ENCODE measurements around the gene CD300H. TPM values are rescaled to one million over a fixed set of nuclear protein-coding genes. Genes with fewer than 3 reads are reported as not detected.
A peak's percentile ranks its signal among the peaks of the same experiment; 100 is the strongest.

Gene CD300H
- total RNA-seq, 5 donors from 2014 or later (not counting 1 experiment from before 2014, with no cell fraction given): not detected

DNA sequence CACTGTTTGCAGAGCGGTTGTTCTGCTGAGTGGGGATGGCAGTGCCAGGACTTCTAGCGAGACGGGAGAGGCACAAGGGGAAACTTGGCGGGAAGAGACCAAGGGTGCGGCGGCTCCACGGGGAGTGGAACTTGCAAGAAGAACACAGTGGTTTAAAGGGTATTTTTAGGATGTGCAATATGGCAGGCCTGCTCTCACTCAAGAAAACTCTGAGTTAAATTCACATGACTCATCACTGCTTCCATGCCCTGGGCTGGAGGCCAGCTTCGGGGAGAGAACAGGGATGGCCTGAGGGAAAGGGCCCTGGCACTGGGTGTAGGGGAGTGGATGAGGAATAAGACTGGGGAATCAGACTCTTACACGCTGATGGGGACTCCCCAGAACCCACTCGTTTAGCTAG lies 38.1 kb upstream of the CD300H start:
- ATAC-seq (replicated peaks in 1 of 4) (no peak), DNase-seq (no peak)
- H3K4me3 ChIP-seq (ENCODE audit: control insufficient read depth in 1 of 2, extremely low read depth in 1 of 2, low read length in 1 of 2): no peak overlapping the region
- peaks cover 10 to 17% (median 14%) of the 10 kb centered on the region in 3 donors for H3K4me1 Mint-ChIP-seq
- peaks cover 7 to 27% of the 10 kb centered on the region in 2 experiments for H3K4me1 ChIP-seq (ENCODE audit: control insufficient read depth in 1 of 2, extremely low read depth in 1 of 2, insufficient read depth in 2 of 2, low read length in 2 of 2)
- no peaks in the 10 kb centered on the region for H3K36me3 ChIP-seq (ENCODE audit: control insufficient read depth in 2 of 2, extremely low read depth in 1 of 2, insufficient read depth in 1 of 2, low read length in 1 of 2)
- no peaks in the 10 kb centered on the region for H3K9me3 ChIP-seq
- H3K27me3 Mint-ChIP-seq: peaks cover 16 to 43% of the 10 kb centered on the region in 2 donors
- H3K27ac Mint-ChIP-seq: no peak overlapping the region
- no peak overlapping the region for H3K4me3 Mint-ChIP-seq
- ChIA-PET CTCF (no interaction called here), POLR2A (interaction anchor here in 1 of 2 donors (0.6 kb wide), 1 partner anchor 13 kb away, joined by 3 read pairs; the partner anchor contains the start of gene CD300LD)
- H3K36me3 Mint-ChIP-seq: no peaks in the 10 kb centered on the region
- no peaks in the 10 kb centered on the region for H3K9me3 Mint-ChIP-seq
- H3K27ac ChIP-seq (ENCODE audit: low read length): no peak overlapping the region
- WGBS (ENCODE audit: insufficient coverage): 93% methylated on average over 3 of the region's 10 CpGs
- H3K27me3 ChIP-seq (replicated peaks in 1 of 2; ENCODE audit: control insufficient read depth in 2 of 2, extremely low read depth in 1 of 2, insufficient read depth in 2 of 2, low read length in 1 of 2): peaks cover 0 to 67% of the 10 kb centered on the region in 2 experiments

DNA sequence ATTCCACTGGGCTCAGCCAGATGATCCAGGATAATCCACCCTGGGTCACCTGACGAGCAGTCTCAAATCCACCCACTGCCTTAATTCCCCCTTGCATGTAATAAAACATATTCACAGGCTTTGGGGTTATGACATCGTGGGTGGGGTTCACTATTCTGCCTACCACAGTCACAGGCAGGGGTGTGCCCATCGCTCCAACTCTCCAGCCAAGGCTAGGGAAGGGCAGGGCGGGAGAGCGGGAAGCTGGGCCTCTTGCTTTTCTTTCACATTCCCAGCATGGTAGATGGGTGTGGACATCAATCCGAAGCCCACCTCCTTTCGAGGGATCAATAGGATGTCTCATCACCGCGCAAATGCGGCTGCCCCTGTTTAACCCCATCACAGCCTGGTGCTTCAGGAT lies 37.5 kb upstream of the CD300H start:
- POLR2A ChIA-PET: interaction anchor here in 1 of 2 donors (0.6 kb wide), 1 partner anchor 12 kb away, joined by 3 read pairs; the partner anchor contains the start of gene CD300LD
- peaks cover 10 to 19% (median 16%) of the 10 kb centered on the region in 3 donors for H3K4me1 Mint-ChIP-seq
- DNase-seq: no peak
- Histone ChIP-seq H3K4me3 (ENCODE audit: control insufficient read depth in 1 of 2, extremely low read depth in 1 of 2, low read length in 1 of 2) (no peak overlapping the region), H3K27ac (ENCODE audit: low read length) (no peak overlapping the region), H3K4me1 (ENCODE audit: control insufficient read depth in 1 of 2, extremely low read depth in 1 of 2, insufficient read depth in 2 of 2, low read length in 2 of 2) (peaks cover 7 to 27% of the 10 kb centered on the region in 2 experiments), H3K9me3 (no peaks in the 10 kb centered on the region), H3K36me3 (ENCODE audit: control insufficient read depth in 2 of 2, extremely low read depth in 1 of 2, insufficient read depth in 1 of 2, low read length in 1 of 2) (no peaks in the 10 kb centered on the region), H3K27me3 (replicated peaks in 1 of 2; ENCODE audit: control insufficient read depth in 2 of 2, extremely low read depth in 1 of 2, insufficient read depth in 2 of 2, low read length in 1 of 2) (peaks cover 0 to 65% of the 10 kb centered on the region in 2 experiments)
- CTCF ChIA-PET: no interaction called here
- no peak for ATAC-seq (replicated peaks in 1 of 4)
- 71% methylated on average over 7 of the region's 10 CpGs for WGBS (ENCODE audit: insufficient coverage)
- H3K27me3 Mint-ChIP-seq: peaks cover 20 to 49% of the 10 kb centered on the region in 2 donors
- H3K27ac Mint-ChIP-seq: no peak overlapping the region
- no peaks in the 10 kb centered on the region for H3K9me3 Mint-ChIP-seq
- no peaks in the 10 kb centered on the region for H3K36me3 Mint-ChIP-seq
- no peak overlapping the region for H3K4me3 Mint-ChIP-seq

DNA sequence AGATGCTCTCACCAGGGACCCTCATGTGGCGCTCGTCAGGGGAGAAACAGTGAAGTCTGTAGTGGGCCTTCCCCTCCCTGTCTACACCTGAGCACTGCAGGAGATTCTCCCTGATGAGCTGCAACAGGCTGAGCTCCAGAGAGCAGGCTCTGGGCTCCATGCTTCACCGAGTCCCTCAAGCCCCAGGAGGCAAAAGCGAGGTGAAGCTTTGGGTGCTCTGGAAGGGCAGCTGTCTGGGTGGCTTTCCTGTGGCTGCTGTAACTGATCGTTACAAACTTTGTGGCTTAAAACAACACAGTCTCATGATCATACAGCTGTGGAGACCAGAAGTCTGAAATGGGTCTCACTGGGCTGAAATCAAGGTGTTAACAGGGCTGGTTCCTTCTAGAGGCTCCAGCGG lies 36.9 kb upstream of the CD300H start:
- H3K4me3 ChIP-seq (ENCODE audit: control insufficient read depth in 1 of 2, extremely low read depth in 1 of 2, low read length in 1 of 2): no peak overlapping the region
- H3K36me3 ChIP-seq (ENCODE audit: control insufficient read depth in 2 of 2, extremely low read depth in 1 of 2, insufficient read depth in 1 of 2, low read length in 1 of 2): no peaks in the 10 kb centered on the region
- no peaks in the 10 kb centered on the region for H3K36me3 Mint-ChIP-seq
- no peaks in the 10 kb centered on the region for H3K9me3 ChIP-seq
- peaks cover 0 to 69% of the 10 kb centered on the region in 2 experiments for H3K27me3 ChIP-seq (replicated peaks in 1 of 2; ENCODE audit: control insufficient read depth in 2 of 2, extremely low read depth in 1 of 2, insufficient read depth in 2 of 2, low read length in 1 of 2)
- H3K4me3 Mint-ChIP-seq: no peak overlapping the region
- CTCF ChIA-PET: no interaction called here
- H3K27ac Mint-ChIP-seq: no peak overlapping the region
- H3K4me1 ChIP-seq (ENCODE audit: control insufficient read depth in 1 of 2, extremely low read depth in 1 of 2, insufficient read depth in 2 of 2, low read length in 2 of 2): peaks cover 8 to 29% of the 10 kb centered on the region in 2 experiments
- H3K9me3 Mint-ChIP-seq: no peaks in the 10 kb centered on the region
- no peak for ATAC-seq (replicated peaks in 1 of 4)
- DNase-seq: no peak
- no peak overlapping the region for H3K27ac ChIP-seq (ENCODE audit: low read length)
- peaks cover 20 to 53% of the 10 kb centered on the region in 2 donors for H3K27me3 Mint-ChIP-seq
- POLR2A ChIA-PET: interaction anchor here in 1 of 2 donors (0.6 kb wide), 1 partner anchor 118 kb away, joined by 3 read pairs; no protein-coding TSS in a partner anchor
- H3K4me1 Mint-ChIP-seq: peaks cover 12 to 24% (median 20%) of the 10 kb centered on the region in 3 donors
- WGBS (ENCODE audit: insufficient coverage): 77% methylated on average over 6 of the region's 6 CpGs

DNA sequence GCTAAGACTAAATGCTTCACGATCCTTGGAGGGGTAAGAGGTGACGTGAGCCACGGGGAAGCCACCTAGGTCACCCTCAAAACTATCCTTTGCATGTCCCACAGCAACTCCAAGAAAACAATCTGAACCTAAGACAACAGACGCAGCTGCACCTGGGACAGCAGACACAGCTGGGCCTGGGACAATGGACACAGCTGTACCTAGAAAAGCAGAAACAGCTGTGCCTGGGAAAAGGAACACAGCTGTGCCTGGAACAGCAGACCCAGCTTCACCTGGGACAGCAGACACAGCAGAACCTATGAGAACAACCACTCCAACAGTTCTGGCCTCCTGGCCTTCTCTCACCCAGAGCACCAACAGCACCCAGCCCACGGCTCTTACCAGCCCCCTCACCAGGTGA lies 36.4 kb upstream of the CD300H start:
- H3K9me3 ChIP-seq: no peaks in the 10 kb centered on the region
- Mint-ChIP-seq H3K4me3 (no peak overlapping the region), H3K36me3 (no peaks in the 10 kb centered on the region), H3K27ac (no peak overlapping the region), H3K4me1 (peaks cover 14 to 27% (median 23%) of the 10 kb centered on the region in 3 donors), H3K27me3 (peaks cover 20 to 55% of the 10 kb centered on the region in 2 donors), H3K9me3 (no peaks in the 10 kb centered on the region)
- POLR2A ChIA-PET: interaction anchor here in 1 of 2 donors (0.6 kb wide), 1 partner anchor 117 kb away, joined by 3 read pairs; no protein-coding TSS in a partner anchor
- ATAC-seq (replicated peaks in 1 of 4) (no peak), DNase-seq (no peak)
- CTCF ChIA-PET: no interaction called here
- WGBS (ENCODE audit: insufficient coverage): 85% methylated on average over 5 of the region's 5 CpGs
- H3K27me3 ChIP-seq (replicated peaks in 1 of 2; ENCODE audit: control insufficient read depth in 2 of 2, extremely low read depth in 1 of 2, insufficient read depth in 2 of 2, low read length in 1 of 2): peaks cover 0 to 73% of the 10 kb centered on the region in 2 experiments
- no peak overlapping the region for H3K4me3 ChIP-seq (ENCODE audit: control insufficient read depth in 1 of 2, extremely low read depth in 1 of 2, low read length in 1 of 2)
- no peaks in the 10 kb centered on the region for H3K36me3 ChIP-seq (ENCODE audit: control insufficient read depth in 2 of 2, extremely low read depth in 1 of 2, insufficient read depth in 1 of 2, low read length in 1 of 2)
- peaks cover 12 to 33% of the 10 kb centered on the region in 2 experiments for H3K4me1 ChIP-seq (ENCODE audit: control insufficient read depth in 1 of 2, extremely low read depth in 1 of 2, insufficient read depth in 2 of 2, low read length in 2 of 2)
- no peak overlapping the region for H3K27ac ChIP-seq (ENCODE audit: low read length)

DNA sequence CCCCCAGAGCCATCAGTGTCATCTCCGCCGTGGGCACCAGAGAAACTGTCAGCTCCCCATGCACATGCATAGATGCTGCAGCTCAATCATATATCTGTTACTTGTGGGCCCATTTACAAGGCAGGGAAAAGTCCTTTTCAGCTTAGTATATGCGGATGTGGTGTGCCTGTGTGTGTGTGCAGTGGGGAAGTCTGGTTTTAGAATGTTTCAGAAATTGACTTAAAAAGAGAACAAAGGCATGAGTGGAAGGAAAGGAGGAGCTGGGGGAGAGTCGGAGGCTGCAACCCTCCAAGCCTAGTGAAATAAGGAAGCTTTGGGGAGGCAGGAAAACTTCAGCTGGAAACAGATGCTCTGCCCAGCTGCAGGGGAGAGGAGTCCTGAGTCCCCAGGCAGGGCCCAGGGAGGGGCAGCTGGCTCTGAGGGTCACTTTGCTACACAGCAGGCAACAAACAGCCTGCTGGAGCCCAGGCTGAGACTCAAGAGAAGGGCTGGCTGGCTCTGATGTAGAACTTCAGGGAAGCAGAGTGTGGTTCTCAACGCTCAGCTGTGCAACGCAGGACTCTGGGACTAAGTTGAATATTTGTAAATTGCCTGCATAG lies 35.8 kb upstream of the CD300H start:
- Histone ChIP-seq H3K27ac (ENCODE audit: low read length) (no peak overlapping the region), H3K27me3 (replicated peaks in 1 of 2; ENCODE audit: control insufficient read depth in 2 of 2, extremely low read depth in 1 of 2, insufficient read depth in 2 of 2, low read length in 1 of 2) (peaks cover 0 to 75% of the 10 kb centered on the region in 2 experiments), H3K4me1 (ENCODE audit: control insufficient read depth in 1 of 2, extremely low read depth in 1 of 2, insufficient read depth in 2 of 2, low read length in 2 of 2) (peaks cover 12 to 39% of the 10 kb centered on the region in 2 experiments), H3K9me3 (no peaks in the 10 kb centered on the region), H3K36me3 (ENCODE audit: control insufficient read depth in 2 of 2, extremely low read depth in 1 of 2, insufficient read depth in 1 of 2, low read length in 1 of 2) (no peaks in the 10 kb centered on the region), H3K4me3 (ENCODE audit: control insufficient read depth in 1 of 2, extremely low read depth in 1 of 2, low read length in 1 of 2) (no peak overlapping the region)
- CTCF ChIA-PET: interaction anchor here in 1 of 2 donors (0.6 to 0.7 kb wide), 2 partner anchors 55 to 137 kb away, joined by 3 read pairs; no protein-coding TSS in a partner anchor
- POLR2A ChIA-PET: no interaction called here
- peak; percentile 19 to 71 (median 42) for ATAC-seq (replicated peaks in 1 of 4)
- no peak for DNase-seq
- WGBS (ENCODE audit: insufficient coverage): 36% methylated on average over 4 of the region's 6 CpGs
- Mint-ChIP-seq H3K9me3 (no peaks in the 10 kb centered on the region), H3K27me3 (peaks cover 20 to 58% of the 10 kb centered on the region in 2 donors), H3K4me1 (peaks cover 20 to 34% (median 27%) of the 10 kb centered on the region in 3 donors), H3K36me3 (no peaks in the 10 kb centered on the region), H3K4me3 (peak overlapping the region in 1 of 3 donors; percentile 45), H3K27ac (no peak overlapping the region)

DNA sequence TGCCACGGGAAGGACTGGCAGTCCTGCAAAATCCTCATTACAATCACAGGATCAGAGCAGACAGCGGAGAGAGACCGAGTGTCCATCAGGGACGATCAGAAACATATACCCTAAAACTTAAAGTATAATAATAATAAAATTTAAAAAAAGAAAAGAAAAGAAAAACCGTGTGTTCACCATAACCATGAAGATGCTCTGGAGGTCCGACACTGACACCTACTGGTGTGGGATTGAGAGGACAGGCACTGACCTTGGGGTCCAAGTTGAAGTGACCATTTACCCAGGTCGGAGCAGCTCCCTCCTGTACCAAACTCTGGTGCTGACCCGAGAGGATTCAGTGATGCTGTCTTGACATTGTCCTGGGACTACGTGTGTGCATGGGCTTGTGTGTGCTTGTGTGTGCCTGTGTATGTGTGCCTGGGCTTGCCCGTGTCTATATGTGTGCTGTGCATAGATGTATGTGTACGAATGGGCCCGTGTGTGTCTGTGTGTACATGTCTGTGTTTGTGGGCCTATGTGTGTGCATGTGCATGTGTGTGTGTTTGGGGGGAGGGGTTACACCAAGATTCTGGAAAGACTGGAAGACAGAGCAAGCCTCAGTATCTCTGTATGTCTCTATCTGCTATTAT lies 34.7 kb upstream of the CD300H start:
- Mint-ChIP-seq H3K4me1 (peaks cover 21 to 34% (median 30%) of the 10 kb centered on the region in 3 donors), H3K36me3 (no peaks in the 10 kb centered on the region), H3K27me3 (peaks cover 16 to 52% of the 10 kb centered on the region in 2 donors), H3K9me3 (no peaks in the 10 kb centered on the region), H3K4me3 (peak overlapping the region in 1 of 3 donors; percentile 19), H3K27ac (no peak overlapping the region)
- Histone ChIP-seq H3K4me1 (ENCODE audit: control insufficient read depth in 1 of 2, extremely low read depth in 1 of 2, insufficient read depth in 2 of 2, low read length in 2 of 2) (peaks cover 12 to 39% of the 10 kb centered on the region in 2 experiments), H3K4me3 (ENCODE audit: control insufficient read depth in 1 of 2, extremely low read depth in 1 of 2, low read length in 1 of 2) (no peak overlapping the region), H3K27ac (ENCODE audit: low read length) (no peak overlapping the region), H3K27me3 (replicated peaks in 1 of 2; ENCODE audit: control insufficient read depth in 2 of 2, extremely low read depth in 1 of 2, insufficient read depth in 2 of 2, low read length in 1 of 2) (peaks cover 0 to 71% of the 10 kb centered on the region in 2 experiments), H3K9me3 (no peaks in the 10 kb centered on the region), H3K36me3 (ENCODE audit: control insufficient read depth in 2 of 2, extremely low read depth in 1 of 2, insufficient read depth in 1 of 2, low read length in 1 of 2) (no peaks in the 10 kb centered on the region)
- DNase-seq (peak in 16 of 35 experiments; percentile 5 to 55 (median 14)), ATAC-seq (replicated peaks in 1 of 4) (no peak)
- CTCF ChIA-PET: no interaction called here
- POLR2A ChIA-PET: no interaction called here
- 57% methylated on average over 8 of the region's 12 CpGs for WGBS (ENCODE audit: insufficient coverage)
